Ishikawa (cell line): ENCODE measurements around the gene HCN2.

ENCODE experiments used
- CEBPB ChIP-seq: IDR thresholded peaks from 2 replicates; pipeline ENCODE4 v1.6.1; 2012
- CREB1 ChIP-seq: IDR thresholded peaks from 2 replicates; pipeline ENCODE4 v1.6.1; 2012; ENCODE audit warnings: low read depth
- EGR1 ChIP-seq: IDR thresholded peaks from 2 replicates; pipeline ENCODE4 v1.6.1; 2012
- EP300 ChIP-seq: IDR thresholded peaks from 2 replicates; pipeline ENCODE4 v1.6.1; 2012; ENCODE audit warnings: borderline replicate concordance
- FOXM1 ChIP-seq: IDR thresholded peaks from 2 replicates; pipeline ENCODE4 v1.6.1; 2012; ENCODE audit warnings: low read depth, borderline replicate concordance
- NFIC ChIP-seq: IDR thresholded peaks from 2 replicates; pipeline ENCODE4 v1.6.1; 2012
- RAD21 ChIP-seq: IDR thresholded peaks from 2 replicates; pipeline ENCODE4 v1.6.1; 2012; ENCODE audit warnings: low read depth
- TAF1 ChIP-seq: IDR thresholded peaks from 2 replicates; pipeline ENCODE4 v1.6.1; 2012; ENCODE audit warnings: low read depth, mild to moderate bottlenecking
- TCF12 ChIP-seq: IDR thresholded peaks from 2 replicates; pipeline ENCODE4 v1.6.1; 2012; ENCODE audit warnings: low read depth
- TEAD4 ChIP-seq: IDR thresholded peaks from 2 replicates; pipeline ENCODE4 v1.6.1; 2012
- YY1 ChIP-seq: IDR thresholded peaks from 2 replicates; pipeline ENCODE4 v1.6.1; 2012; ENCODE audit warnings: low read depth
- ZBTB7A ChIP-seq: IDR thresholded peaks from 2 replicates; pipeline ENCODE4 v1.6.1; 2012; ENCODE audit warnings: low read depth
- TF ChIP-seq, protein P1 (sequence below): IDR thresholded peaks from 2 replicates; pipeline ENCODE4 v1.6.1; 2012
- TF ChIP-seq, protein P2 (sequence below): IDR thresholded peaks from 2 replicates; pipeline ENCODE4 v1.6.1; 2012; ENCODE audit warnings: low read depth, mild to moderate bottlenecking
- TF ChIP-seq, protein P3 (sequence below): IDR thresholded peaks from 2 replicates; pipeline ENCODE4 v1.6.1; 2012

Gene HCN2

DNA sequence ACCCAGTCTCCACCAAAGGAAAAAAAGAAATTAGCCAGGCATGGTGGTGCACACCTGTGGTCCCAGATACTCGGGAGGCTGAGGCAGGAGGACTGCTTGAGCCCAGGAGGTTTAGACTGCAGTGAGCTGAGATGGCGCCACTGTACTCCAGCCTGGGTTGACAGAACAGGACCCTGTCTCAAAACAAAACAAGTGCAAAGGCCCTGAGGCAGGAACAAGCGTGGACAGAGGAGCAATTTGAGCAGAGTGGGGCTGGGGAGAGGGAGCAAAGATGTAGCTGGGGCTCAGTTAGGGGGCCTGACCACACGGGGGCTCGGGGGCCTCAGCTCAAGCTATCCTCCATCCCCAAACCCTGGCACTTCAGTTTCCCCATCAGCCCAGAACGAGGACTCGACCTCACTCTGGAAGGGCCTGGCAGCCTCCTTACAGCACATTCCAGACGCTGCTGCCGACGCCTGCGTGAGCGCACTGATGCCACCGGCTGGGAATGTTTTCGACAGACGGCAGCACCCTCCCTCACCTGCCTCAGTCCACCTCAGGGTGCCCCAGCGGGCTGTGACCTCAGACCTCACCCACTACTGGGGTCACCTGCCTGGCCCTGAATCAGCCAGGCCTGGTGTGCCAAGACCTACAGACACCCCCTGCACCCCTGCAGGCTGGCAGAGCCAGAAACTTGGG lies 45.4 kb downstream of the HCN2 start:
- TF ChIP-seq EP300 = peak; percentile 51; the same call in 1 of the 2 replicates
- TF ChIP-seq, protein P1, sequence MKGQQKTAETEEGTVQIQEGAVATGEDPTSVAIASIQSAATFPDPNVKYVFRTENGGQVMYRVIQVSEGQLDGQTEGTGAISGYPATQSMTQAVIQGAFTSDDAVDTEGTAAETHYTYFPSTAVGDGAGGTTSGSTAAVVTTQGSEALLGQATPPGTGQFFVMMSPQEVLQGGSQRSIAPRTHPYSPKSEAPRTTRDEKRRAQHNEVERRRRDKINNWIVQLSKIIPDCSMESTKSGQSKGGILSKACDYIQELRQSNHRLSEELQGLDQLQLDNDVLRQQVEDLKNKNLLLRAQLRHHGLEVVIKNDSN = no peak
- no peak for TF ChIP-seq RAD21
- peak; percentile 61 for TF ChIP-seq TCF12
- no peak for TF ChIP-seq FOXM1
- TF ChIP-seq YY1 = no peak
- TF ChIP-seq TAF1 = no peak
- TF ChIP-seq ZBTB7A = no peak
- TF ChIP-seq, protein P2, sequence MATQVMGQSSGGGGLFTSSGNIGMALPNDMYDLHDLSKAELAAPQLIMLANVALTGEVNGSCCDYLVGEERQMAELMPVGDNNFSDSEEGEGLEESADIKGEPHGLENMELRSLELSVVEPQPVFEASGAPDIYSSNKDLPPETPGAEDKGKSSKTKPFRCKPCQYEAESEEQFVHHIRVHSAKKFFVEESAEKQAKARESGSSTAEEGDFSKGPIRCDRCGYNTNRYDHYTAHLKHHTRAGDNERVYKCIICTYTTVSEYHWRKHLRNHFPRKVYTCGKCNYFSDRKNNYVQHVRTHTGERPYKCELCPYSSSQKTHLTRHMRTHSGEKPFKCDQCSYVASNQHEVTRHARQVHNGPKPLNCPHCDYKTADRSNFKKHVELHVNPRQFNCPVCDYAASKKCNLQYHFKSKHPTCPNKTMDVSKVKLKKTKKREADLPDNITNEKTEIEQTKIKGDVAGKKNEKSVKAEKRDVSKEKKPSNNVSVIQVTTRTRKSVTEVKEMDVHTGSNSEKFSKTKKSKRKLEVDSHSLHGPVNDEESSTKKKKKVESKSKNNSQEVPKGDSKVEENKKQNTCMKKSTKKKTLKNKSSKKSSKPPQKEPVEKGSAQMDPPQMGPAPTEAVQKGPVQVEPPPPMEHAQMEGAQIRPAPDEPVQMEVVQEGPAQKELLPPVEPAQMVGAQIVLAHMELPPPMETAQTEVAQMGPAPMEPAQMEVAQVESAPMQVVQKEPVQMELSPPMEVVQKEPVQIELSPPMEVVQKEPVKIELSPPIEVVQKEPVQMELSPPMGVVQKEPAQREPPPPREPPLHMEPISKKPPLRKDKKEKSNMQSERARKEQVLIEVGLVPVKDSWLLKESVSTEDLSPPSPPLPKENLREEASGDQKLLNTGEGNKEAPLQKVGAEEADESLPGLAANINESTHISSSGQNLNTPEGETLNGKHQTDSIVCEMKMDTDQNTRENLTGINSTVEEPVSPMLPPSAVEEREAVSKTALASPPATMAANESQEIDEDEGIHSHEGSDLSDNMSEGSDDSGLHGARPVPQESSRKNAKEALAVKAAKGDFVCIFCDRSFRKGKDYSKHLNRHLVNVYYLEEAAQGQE = no peak
- no peak for TF ChIP-seq NFIC
- TF ChIP-seq, protein P3, sequence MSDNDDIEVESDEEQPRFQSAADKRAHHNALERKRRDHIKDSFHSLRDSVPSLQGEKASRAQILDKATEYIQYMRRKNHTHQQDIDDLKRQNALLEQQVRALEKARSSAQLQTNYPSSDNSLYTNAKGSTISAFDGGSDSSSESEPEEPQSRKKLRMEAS = no peak
- no peak for TF ChIP-seq CEBPB
- no peak for TF ChIP-seq EGR1
- TF ChIP-seq TEAD4 = peak; percentile 50; the same call in 1 of the 2 replicates
- no peak for TF ChIP-seq CREB1

DNA sequence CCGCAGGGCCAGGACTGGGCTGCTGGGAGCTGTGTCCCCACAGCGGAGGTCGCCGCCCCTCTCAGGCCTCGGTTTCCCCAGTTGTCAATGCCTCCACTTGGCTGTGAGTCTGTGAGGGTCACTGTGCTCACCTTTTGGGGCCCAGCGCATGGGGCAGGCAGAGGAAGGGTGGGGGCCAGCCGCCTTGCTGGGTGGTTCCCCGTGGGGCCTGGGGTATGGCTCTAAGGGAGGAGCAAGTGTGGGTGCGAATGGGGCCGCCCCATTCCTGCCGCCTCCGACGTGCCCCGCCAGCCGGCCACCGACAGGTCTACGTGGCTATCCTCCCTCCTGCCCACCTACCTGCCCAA lies 49.2 kb downstream of the HCN2 start:
- TF ChIP-seq, protein P3 = no peak
- TF ChIP-seq FOXM1 (no peak), ZBTB7A (no peak), CEBPB (no peak), EGR1 (no peak), EP300 (no peak), RAD21 (no peak), NFIC (no peak), TCF12 (no peak), YY1 (no peak), TEAD4 (no peak), CREB1 (no peak), TAF1 (no peak)
- TF ChIP-seq, protein P2 = no peak
- TF ChIP-seq, protein P1 = no peak

DNA sequence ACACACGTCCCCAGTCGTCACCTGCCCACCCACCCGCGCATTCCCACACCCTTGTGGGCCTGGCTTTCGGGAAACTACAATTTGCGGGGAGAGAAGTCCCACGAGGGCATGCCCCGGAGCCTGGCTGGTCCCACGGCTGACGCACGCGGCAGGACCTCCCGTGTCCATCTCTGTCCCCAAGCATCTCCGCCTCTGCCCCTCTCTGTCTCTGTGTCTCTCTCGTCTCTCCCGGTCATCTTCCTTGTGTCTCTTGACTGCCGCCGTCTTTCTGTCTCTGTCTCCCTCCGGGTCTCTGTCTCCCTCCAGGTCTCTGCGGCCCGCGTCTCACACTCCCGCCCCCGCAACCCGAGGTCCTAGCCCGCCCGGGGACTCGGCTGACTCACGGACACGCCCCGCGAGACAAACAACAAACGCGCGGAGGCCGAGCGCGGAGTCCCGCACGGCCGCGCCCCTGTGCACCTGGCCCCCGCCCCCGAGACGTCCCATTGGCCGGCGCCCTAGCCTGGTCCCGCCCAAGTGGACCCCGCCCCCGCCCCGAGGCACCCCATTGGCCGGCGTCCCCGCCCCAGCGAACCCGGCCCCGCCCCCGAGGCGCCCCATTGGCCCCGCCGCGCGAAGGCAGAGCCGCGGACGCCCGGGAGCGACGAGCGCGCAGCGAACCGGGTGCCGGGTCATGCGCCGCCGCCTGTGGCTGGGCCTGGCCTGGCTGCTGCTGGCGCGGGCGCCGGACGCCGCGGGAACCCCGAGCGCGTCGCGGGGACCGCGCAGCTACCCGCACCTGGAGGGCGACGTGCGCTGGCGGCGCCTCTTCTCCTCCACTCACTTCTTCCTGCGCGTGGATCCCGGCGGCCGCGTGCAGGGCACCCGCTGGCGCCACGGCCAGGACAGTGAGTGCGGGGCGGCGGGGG lies 49.8 kb downstream of the HCN2 start, which contains the start of gene FGF22:
Gene FGF22 (plus strand): TSS at position 627 of the 908 bp plus-strand sequence. CDS start 47 bp downstream, at position 674.
- no peak for TF ChIP-seq TEAD4
- TF ChIP-seq EP300 = peak; percentile 42; the same call in 1 of the 2 replicates
- no peak for TF ChIP-seq NFIC
- TF ChIP-seq, protein P2 = no peak
- 0 out of 2 replicates have a peak, but pooled peaks have one; percentile 38 for TF ChIP-seq TCF12
- TF ChIP-seq EGR1 = peak; percentile 96
- no peak for TF ChIP-seq RAD21
- TF ChIP-seq, protein P3 = 0 out of 2 replicates have a peak, but pooled peaks have one; percentile 18
- TF ChIP-seq FOXM1 = no peak
